GM19324 (cell line): ENCODE data around the gene CARMIL1.

Experiments used
- ATAC-seq: cut with Tn5 transposase; IDR thresholded peaks from one replicate; pipeline ENCODE4 v1.9.1; 2021; ENCODE audit warnings: mild to moderate bottlenecking, moderate library complexity; ENCODE audit not compliant: unreplicated experiment, low FRiP score

Gene CARMIL1

GRCh38 chr6:25275436-25275835, 3.7 kb upstream of the CARMIL1 start:
- no peak for ATAC-seq

- ATAC-seq, result no peak
These were observed 1.8 kb upstream of the CARMIL1 start for GRCh38 chr6:25277386-25277785.

GRCh38 chr6:25277857-25278256, 1.3 kb upstream of the CARMIL1 start:
- ATAC-seq, result no peak

- peak; percentile 3 for ATAC-seq
These were observed 787 bp upstream of the CARMIL1 start for GRCh38 chr6:25278261-25278913.

- ATAC-seq, result peak; percentile 1
These were observed 672 bp downstream of the CARMIL1 start for GRCh38 chr6:25279748-25280343.

- ATAC-seq, result no peak
These were observed 1.3 kb downstream of the CARMIL1 start for GRCh38 chr6:25280344-25281074.

GRCh38 chr6:25286891-25287290, 7.7 kb downstream of the CARMIL1 start:
- no peak for ATAC-seq

- no peak for ATAC-seq
These were observed 8.8 kb downstream of the CARMIL1 start for GRCh38 chr6:25287941-25288340.

GRCh38 chr6:25288518-25288917, 9.3 kb downstream of the CARMIL1 start:
- no peak for ATAC-seq

GRCh38 chr6:25290306-25291060, 11.3 kb downstream of the CARMIL1 start:
- no peak for ATAC-seq

- no peak for ATAC-seq
These were observed 13.2 kb downstream of the CARMIL1 start for GRCh38 chr6:25292384-25292783.

- no peak for ATAC-seq
These were observed 16.5 kb downstream of the CARMIL1 start for GRCh38 chr6:25295651-25296050.

- no peak for ATAC-seq
These were observed 17.2 kb downstream of the CARMIL1 start for GRCh38 chr6:25296217-25296905.

GRCh38 chr6:25297039-25297441, 17.9 kb downstream of the CARMIL1 start:
- no peak for ATAC-seq

GRCh38 chr6:25297823-25298522, 18.8 kb downstream of the CARMIL1 start:
- peak; percentile 29 for ATAC-seq

GRCh38 chr6:25298523-25298865, 19.3 kb downstream of the CARMIL1 start:
- peak; percentile 41 for ATAC-seq

GRCh38 chr6:25301362-25301761, 22.2 kb downstream of the CARMIL1 start:
- peak; percentile 48 for ATAC-seq

- no peak for ATAC-seq
These were observed 23.0 kb downstream of the CARMIL1 start for GRCh38 chr6:25302151-25302550.

- no peak for ATAC-seq
These were observed 23.5 kb downstream of the CARMIL1 start for GRCh38 chr6:25302677-25303128.

- no peak for ATAC-seq
These were observed 24.1 kb downstream of the CARMIL1 start for GRCh38 chr6:25303254-25303653.
